ENCODE data around the gene RPL38.

Gene RPL38

GRCh38 chr17:74194682-74195081, 8.8 kb upstream of the RPL38 start:
- peaks cover 10 to 39% (median 31%) of the 10 kb centered on the region in 5 donors for H3K27me3 ChIP-seq (ENCODE audit: control insufficient read depth in 5 of 5, insufficient read depth in 4 of 5, low read length in 5 of 5)
- no peak overlapping the region for H3K4me3 ChIP-seq (ENCODE audit: low read depth in 1 of 5, low read length in 5 of 5)
- no peak overlapping the region for H3K9ac ChIP-seq (ENCODE audit: low read length in 5 of 5)
- H3K4me1 ChIP-seq (ENCODE audit: control insufficient read depth in 5 of 5, insufficient read depth in 5 of 5, low read length in 5 of 5) = peaks cover 0 to 11% (median under 1%) of the 10 kb centered on the region in 5 donors
- no peak overlapping the region for H3K27ac ChIP-seq (ENCODE audit: low read depth, low read length)
- H3K36me3 ChIP-seq (ENCODE audit: control insufficient read depth in 5 of 5, insufficient read depth in 5 of 5, low read length in 5 of 5) = no peaks in the 10 kb centered on the region
- no peaks in the 10 kb centered on the region for H3K9me3 ChIP-seq (ENCODE audit: control insufficient read depth in 5 of 5, low read length in 5 of 5)

GRCh38 chr17:74196541-74197317, 6.7 kb upstream of the RPL38 start:
- Histone ChIP-seq H3K9me3 (ENCODE audit: control insufficient read depth in 5 of 5, low read length in 5 of 5) (no peaks in the 10 kb centered on the region), H3K36me3 (ENCODE audit: control insufficient read depth in 5 of 5, insufficient read depth in 5 of 5, low read length in 5 of 5) (no peaks in the 10 kb centered on the region), H3K27ac (ENCODE audit: low read depth, low read length) (no peak overlapping the region), H3K27me3 (ENCODE audit: control insufficient read depth in 5 of 5, insufficient read depth in 4 of 5, low read length in 5 of 5) (peaks cover 19 to 58% (median 48%) of the 10 kb centered on the region in 5 donors), H3K4me1 (ENCODE audit: control insufficient read depth in 5 of 5, insufficient read depth in 5 of 5, low read length in 5 of 5) (peaks cover 0 to 13% (median 2%) of the 10 kb centered on the region in 5 donors), H3K4me3 (ENCODE audit: low read depth in 1 of 5, low read length in 5 of 5) (no peak overlapping the region), H3K9ac (ENCODE audit: low read length in 5 of 5) (no peak overlapping the region)

GRCh38 chr17:74197801-74198200, 5.7 kb upstream of the RPL38 start:
- Histone ChIP-seq H3K9ac (ENCODE audit: low read length in 5 of 5) (no peak overlapping the region), H3K4me3 (ENCODE audit: low read depth in 1 of 5, low read length in 5 of 5) (no peak overlapping the region), H3K27me3 (ENCODE audit: control insufficient read depth in 5 of 5, insufficient read depth in 4 of 5, low read length in 5 of 5) (peaks cover 19 to 61% (median 48%) of the 10 kb centered on the region in 5 donors), H3K9me3 (ENCODE audit: control insufficient read depth in 5 of 5, low read length in 5 of 5) (no peaks in the 10 kb centered on the region), H3K27ac (ENCODE audit: low read depth, low read length) (no peak overlapping the region), H3K4me1 (ENCODE audit: control insufficient read depth in 5 of 5, insufficient read depth in 5 of 5, low read length in 5 of 5) (peaks cover 0 to 11% (median 2%) of the 10 kb centered on the region in 5 donors), H3K36me3 (ENCODE audit: control insufficient read depth in 5 of 5, insufficient read depth in 5 of 5, low read length in 5 of 5) (no peaks in the 10 kb centered on the region)

- Histone ChIP-seq H3K4me1 (ENCODE audit: control insufficient read depth in 5 of 5, insufficient read depth in 5 of 5, low read length in 5 of 5) (peaks cover 0 to 9% (median 3%) of the 10 kb centered on the region in 5 donors), H3K27me3 (ENCODE audit: control insufficient read depth in 5 of 5, insufficient read depth in 4 of 5, low read length in 5 of 5) (peaks cover 19 to 55% (median 41%) of the 10 kb centered on the region in 5 donors), H3K9ac (ENCODE audit: low read length in 5 of 5) (no peak overlapping the region), H3K36me3 (ENCODE audit: control insufficient read depth in 5 of 5, insufficient read depth in 5 of 5, low read length in 5 of 5) (no peaks in the 10 kb centered on the region), H3K9me3 (ENCODE audit: control insufficient read depth in 5 of 5, low read length in 5 of 5) (no peaks in the 10 kb centered on the region), H3K4me3 (ENCODE audit: low read depth in 1 of 5, low read length in 5 of 5) (no peak overlapping the region), H3K27ac (ENCODE audit: low read depth, low read length) (no peak overlapping the region)
These were observed 4.8 kb upstream of the RPL38 start for GRCh38 chr17:74198694-74199093.

- Histone ChIP-seq H3K4me3 (ENCODE audit: low read depth in 1 of 5, low read length in 5 of 5) (no peak overlapping the region), H3K9ac (ENCODE audit: low read length in 5 of 5) (no peak overlapping the region)
These were observed 4.0 kb upstream of the RPL38 start for GRCh38 chr17:74199306-74200092.

GRCh38 chr17:74200112-74200511, 3.4 kb upstream of the RPL38 start:
- Histone ChIP-seq H3K27ac (ENCODE audit: low read depth, low read length) (no peak overlapping the region), H3K9me3 (ENCODE audit: control insufficient read depth in 5 of 5, low read length in 5 of 5) (no peaks in the 10 kb centered on the region), H3K9ac (ENCODE audit: low read length in 5 of 5) (no peak overlapping the region), H3K27me3 (ENCODE audit: control insufficient read depth in 5 of 5, insufficient read depth in 4 of 5, low read length in 5 of 5) (peaks cover 19 to 48% (median 35%) of the 10 kb centered on the region in 5 donors), H3K4me1 (ENCODE audit: control insufficient read depth in 5 of 5, insufficient read depth in 5 of 5, low read length in 5 of 5) (peaks cover 2 to 20% (median 17%) of the 10 kb centered on the region in 5 donors), H3K4me3 (ENCODE audit: low read depth in 1 of 5, low read length in 5 of 5) (no peak overlapping the region), H3K36me3 (ENCODE audit: control insufficient read depth in 5 of 5, insufficient read depth in 5 of 5, low read length in 5 of 5) (peaks cover 0 to 4% (median 3%) of the 10 kb centered on the region in 5 donors)

More at GRCh38 chr17:74199306-74200092, 4.0 kb upstream of the RPL38 start:
- H3K27me3 ChIP-seq (ENCODE audit: control insufficient read depth in 5 of 5, insufficient read depth in 4 of 5, low read length in 5 of 5) = peaks cover 19 to 54% (median 41%) of the 10 kb centered on the region in 5 donors
- H3K36me3 ChIP-seq (ENCODE audit: control insufficient read depth in 5 of 5, insufficient read depth in 5 of 5, low read length in 5 of 5) = no peaks in the 10 kb centered on the region
- H3K9me3 ChIP-seq (ENCODE audit: control insufficient read depth in 5 of 5, low read length in 5 of 5) = no peaks in the 10 kb centered on the region
- H3K4me1 ChIP-seq (ENCODE audit: control insufficient read depth in 5 of 5, insufficient read depth in 5 of 5, low read length in 5 of 5) = peaks cover 2 to 14% (median 11%) of the 10 kb centered on the region in 5 donors
- H3K27ac ChIP-seq (ENCODE audit: low read depth, low read length) = no peak overlapping the region

GRCh38 chr17:74201250-74201649, 2.2 kb upstream of the RPL38 start:
- Histone ChIP-seq H3K9ac (ENCODE audit: low read length in 5 of 5) (no peak overlapping the region), H3K36me3 (ENCODE audit: control insufficient read depth in 5 of 5, insufficient read depth in 5 of 5, low read length in 5 of 5) (peaks cover 0 to 15% (median 14%) of the 10 kb centered on the region in 5 donors), H3K4me3 (ENCODE audit: low read depth in 1 of 5, low read length in 5 of 5) (no peak overlapping the region), H3K27ac (ENCODE audit: low read depth, low read length) (no peak overlapping the region), H3K4me1 (ENCODE audit: control insufficient read depth in 5 of 5, insufficient read depth in 5 of 5, low read length in 5 of 5) (peaks cover 2 to 32% (median 25%) of the 10 kb centered on the region in 5 donors), H3K27me3 (ENCODE audit: control insufficient read depth in 5 of 5, insufficient read depth in 4 of 5, low read length in 5 of 5) (peaks cover 14 to 38% (median 27%) of the 10 kb centered on the region in 5 donors), H3K9me3 (ENCODE audit: control insufficient read depth in 5 of 5, low read length in 5 of 5) (no peaks in the 10 kb centered on the region)

GRCh38 chr17:74201948-74202347, 1.5 kb upstream of the RPL38 start:
- Histone ChIP-seq H3K4me1 (ENCODE audit: control insufficient read depth in 5 of 5, insufficient read depth in 5 of 5, low read length in 5 of 5) (peaks cover 2 to 37% (median 25%) of the 10 kb centered on the region in 5 donors), H3K9ac (ENCODE audit: low read length in 5 of 5) (no peak overlapping the region), H3K36me3 (ENCODE audit: control insufficient read depth in 5 of 5, insufficient read depth in 5 of 5, low read length in 5 of 5) (peaks cover 0 to 20% (median 16%) of the 10 kb centered on the region in 5 donors), H3K27me3 (ENCODE audit: control insufficient read depth in 5 of 5, insufficient read depth in 4 of 5, low read length in 5 of 5) (peaks cover 9 to 33% (median 20%) of the 10 kb centered on the region in 5 donors), H3K27ac (ENCODE audit: low read depth, low read length) (no peak overlapping the region), H3K4me3 (ENCODE audit: low read depth in 1 of 5, low read length in 5 of 5) (no peak overlapping the region), H3K9me3 (ENCODE audit: control insufficient read depth in 5 of 5, low read length in 5 of 5) (no peaks in the 10 kb centered on the region)

GRCh38 chr17:74202938-74203337, 540 bp upstream of the RPL38 start:
- Histone ChIP-seq H3K27ac (ENCODE audit: low read depth, low read length) (no peak overlapping the region), H3K4me1 (ENCODE audit: control insufficient read depth in 5 of 5, insufficient read depth in 5 of 5, low read length in 5 of 5) (peaks cover 2 to 42% (median 27%) of the 10 kb centered on the region in 5 donors), H3K4me3 (ENCODE audit: low read depth in 1 of 5, low read length in 5 of 5) (peak overlapping the region in 2 of 5 donors; percentile 96 to 99), H3K9me3 (ENCODE audit: control insufficient read depth in 5 of 5, low read length in 5 of 5) (no peaks in the 10 kb centered on the region), H3K27me3 (ENCODE audit: control insufficient read depth in 5 of 5, insufficient read depth in 4 of 5, low read length in 5 of 5) (peaks cover 8 to 25% (median 18%) of the 10 kb centered on the region in 5 donors), H3K36me3 (ENCODE audit: control insufficient read depth in 5 of 5, insufficient read depth in 5 of 5, low read length in 5 of 5) (peaks cover 0 to 29% (median 22%) of the 10 kb centered on the region in 5 donors), H3K9ac (ENCODE audit: low read length in 5 of 5) (no peak overlapping the region)
